ENCODE results near the gene APOD.

The APOD gene

DNA sequence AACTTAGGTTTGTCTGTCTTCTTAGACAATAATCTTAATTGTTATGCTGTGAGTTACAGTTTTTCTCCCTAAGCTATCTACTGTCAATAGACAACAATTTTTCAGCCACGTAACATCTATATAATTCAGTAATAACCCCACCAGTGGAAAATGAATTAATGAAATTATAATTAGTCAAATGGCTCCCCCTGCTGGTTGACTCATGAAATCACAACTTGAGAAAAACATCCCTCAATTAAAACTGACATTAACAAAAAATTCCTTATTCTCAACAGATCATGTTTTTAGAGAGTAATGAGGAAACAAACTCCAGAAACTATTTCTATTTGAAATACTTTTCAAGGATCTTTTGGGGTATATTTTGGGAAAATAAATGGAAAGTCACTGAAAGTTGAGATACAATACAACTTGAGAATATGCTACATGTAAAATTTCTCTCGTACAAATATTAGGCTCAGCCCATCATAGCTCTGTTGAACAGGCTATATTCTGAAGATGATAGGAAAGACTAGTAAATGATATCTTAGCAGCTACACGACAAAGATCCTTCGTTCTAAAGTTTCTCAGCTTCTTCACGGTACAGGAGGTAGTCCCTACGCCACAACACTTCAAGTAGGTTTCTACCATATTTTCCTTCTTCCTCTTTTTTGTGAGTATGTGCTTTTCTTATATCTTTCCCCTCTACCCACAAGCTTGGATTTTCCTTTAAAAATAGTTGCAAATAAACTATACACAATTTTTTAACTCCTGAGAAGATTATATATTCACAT lies 61.3 kb downstream of the APOD start:
- peak; percentile 57 to 67 for DNase-seq
